Subcutaneous adipose tissue (tissue), 4 donors: ENCODE data around the gene GPR156. TPM values are rescaled to one million over a fixed set of nuclear protein-coding genes. Genes with fewer than 3 reads are reported as not detected.

Experiments
- CTCF ChIP-seq: fragments of 450-650 bp; IDR thresholded peaks from one replicate; pipeline ENCODE4 v1.5.1; 2016; ENCODE audit warnings: low read depth, mild to moderate bottlenecking, control low read depth, antibody characterized with exemption, moderate library complexity
- total RNA-seq, 4 donors: library from RNA; depleted of rRNA; stranded (reverse); fragments of >200 nt; gene quantifications; one replicate each; pipeline ENCODE4 v1.1.0, GENCODE V29; 2016

Gene GPR156
- total RNA-seq, 4 donors from 2014 or later = 0.44 to 1.4 (median 0.57) TPM; not detected in 1

- no peak for TF ChIP-seq CTCF
Observed at GRCh38 chr3:120274739-120275167, 10.3 kb downstream of the GPR156 start.

DNA sequence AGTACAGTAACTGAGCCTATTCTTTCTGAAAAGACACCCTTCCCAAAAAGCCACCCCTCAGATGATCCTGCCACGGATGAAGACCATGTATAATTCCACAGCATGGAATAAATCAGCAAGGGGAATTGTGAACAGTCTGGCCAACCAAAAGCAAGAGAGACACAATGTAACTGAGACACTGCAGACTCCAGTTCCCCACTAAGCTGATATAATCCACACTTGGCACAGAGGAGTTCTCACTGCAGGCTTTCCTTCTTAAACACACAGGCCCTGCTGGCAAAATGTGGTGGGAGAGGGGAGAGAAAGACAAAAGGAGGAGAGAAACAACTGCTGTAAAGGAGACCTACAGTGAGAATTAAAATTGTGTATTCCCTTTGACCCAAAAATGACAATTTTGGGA lies 12.7 kb downstream of the GPR156 start:
- TF ChIP-seq CTCF = no peak

- TF ChIP-seq CTCF = no peak
Observed at GRCh38 chr3:120265989-120266388, 19.0 kb downstream of the GPR156 start.

DNA sequence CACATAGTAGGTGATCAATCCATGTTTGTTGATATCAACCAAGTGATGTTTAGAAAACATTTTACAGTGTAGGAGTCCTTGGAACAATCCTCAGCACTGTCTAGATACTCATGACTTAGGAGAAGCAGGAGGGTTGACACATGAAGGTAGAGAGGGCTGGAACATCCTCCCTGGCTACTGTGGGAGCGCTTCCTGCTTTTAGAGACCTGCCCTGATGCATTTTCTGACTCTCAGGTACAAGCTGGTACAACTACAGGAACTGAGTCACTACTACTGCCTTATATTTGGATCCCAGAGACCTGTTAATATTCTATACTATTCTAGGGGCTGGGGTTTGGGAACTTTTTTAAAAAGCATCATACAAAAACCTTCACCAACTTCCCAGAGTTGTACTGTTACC lies 20.1 kb downstream of the GPR156 start:
- TF ChIP-seq CTCF = no peak

DNA sequence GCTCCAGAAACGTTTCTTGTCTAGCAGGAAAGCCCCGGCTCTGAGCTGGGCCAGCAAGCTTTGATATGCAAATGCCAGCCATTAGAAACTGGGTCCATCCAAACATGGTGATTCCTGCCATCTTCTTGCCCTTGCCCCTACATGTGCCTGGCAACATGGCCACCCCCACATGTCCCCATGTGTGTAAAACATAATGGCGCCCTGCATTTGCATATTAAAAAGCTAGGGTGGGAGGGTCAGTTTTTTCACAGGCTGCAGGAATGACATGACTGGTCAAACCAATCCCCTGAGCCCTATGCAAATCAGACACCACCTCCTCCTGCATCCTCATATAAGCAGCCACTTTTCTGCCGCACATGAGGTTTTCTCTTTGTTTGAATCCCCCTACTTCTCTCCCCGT lies 21.2 kb downstream of the GPR156 start:
- no peak for TF ChIP-seq CTCF

- TF ChIP-seq CTCF = no peak
Observed at GRCh38 chr3:120258009-120258408, 27.0 kb downstream of the GPR156 start.

GRCh38 chr3:120245386-120245785 lies 39.6 kb downstream of the GPR156 start:
- TF ChIP-seq CTCF = no peak
